Lower leg skin (tissue), 3 donors: Measurements from ENCODE around the gene ZNF778.

Source experiments
- POLR2A ChIP-seq, 2 donors: fragments of 450-650 bp; IDR thresholded peaks; one replicate each; pipeline ENCODE4 v1.6.1; 2016 to 2017; ENCODE audit warnings: antibody characterized with exemption in 2 of 2, mild to moderate bottlenecking in 1 of 2, moderate library complexity in 1 of 2
- TF ChIP-seq, protein P1 (sequence below), 3 donors: fragments of 450-650 bp; IDR thresholded peaks; one replicate each; pipeline ENCODE4 v1.5.1; 2016; ENCODE audit warnings: antibody characterized with exemption in 3 of 3, mild to moderate bottlenecking in 3 of 3, moderate library complexity in 2 of 3

DNA sequence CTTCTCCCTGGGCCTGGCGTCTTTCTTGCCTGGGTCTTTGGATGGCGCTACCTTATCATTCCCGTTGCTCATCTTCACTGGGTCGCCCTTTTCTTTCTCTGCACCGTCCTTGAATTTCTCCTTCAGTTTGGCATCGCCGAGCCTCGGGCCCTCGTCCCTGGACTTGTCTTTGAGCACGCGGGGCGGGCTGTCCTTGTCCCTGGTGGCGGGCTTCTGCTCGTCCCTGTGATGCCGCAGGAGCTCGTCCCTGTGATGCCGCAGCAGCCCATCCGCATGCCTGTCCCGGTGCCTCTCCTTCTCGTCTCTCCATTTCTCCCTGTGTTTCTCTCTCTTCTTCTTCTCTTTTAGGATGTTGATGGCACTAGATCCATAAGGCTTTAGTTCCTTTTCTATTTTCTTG, 64.3 kb downstream of the ZNF778 start:
- TF ChIP-seq, protein P1, sequence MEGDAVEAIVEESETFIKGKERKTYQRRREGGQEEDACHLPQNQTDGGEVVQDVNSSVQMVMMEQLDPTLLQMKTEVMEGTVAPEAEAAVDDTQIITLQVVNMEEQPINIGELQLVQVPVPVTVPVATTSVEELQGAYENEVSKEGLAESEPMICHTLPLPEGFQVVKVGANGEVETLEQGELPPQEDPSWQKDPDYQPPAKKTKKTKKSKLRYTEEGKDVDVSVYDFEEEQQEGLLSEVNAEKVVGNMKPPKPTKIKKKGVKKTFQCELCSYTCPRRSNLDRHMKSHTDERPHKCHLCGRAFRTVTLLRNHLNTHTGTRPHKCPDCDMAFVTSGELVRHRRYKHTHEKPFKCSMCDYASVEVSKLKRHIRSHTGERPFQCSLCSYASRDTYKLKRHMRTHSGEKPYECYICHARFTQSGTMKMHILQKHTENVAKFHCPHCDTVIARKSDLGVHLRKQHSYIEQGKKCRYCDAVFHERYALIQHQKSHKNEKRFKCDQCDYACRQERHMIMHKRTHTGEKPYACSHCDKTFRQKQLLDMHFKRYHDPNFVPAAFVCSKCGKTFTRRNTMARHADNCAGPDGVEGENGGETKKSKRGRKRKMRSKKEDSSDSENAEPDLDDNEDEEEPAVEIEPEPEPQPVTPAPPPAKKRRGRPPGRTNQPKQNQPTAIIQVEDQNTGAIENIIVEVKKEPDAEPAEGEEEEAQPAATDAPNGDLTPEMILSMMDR (IDR thresholded peaks at IDR 0.05): no peak
- no peak for TF ChIP-seq POLR2A (IDR thresholded peaks at IDR 0.05)
